ENCODE measurements around the gene IDH3A. TPM values are rescaled to one million over a fixed set of nuclear protein-coding genes. Genes with fewer than 3 reads are reported as not detected.
A peak's percentile ranks its signal among the peaks of the same experiment; 100 is the strongest.

The IDH3A gene
- total RNA-seq, 2 experiments from 2014 or later = 106 to 111 TPM

GRCh38 chr15:78171864-78172472, 22.8 kb downstream of the IDH3A start:
- H3K4me1 Mint-ChIP-seq (ENCODE audit: low read depth) = peaks cover 26% of the 10 kb centered on the region
- no peaks in the 10 kb centered on the region for H3K9me3 Mint-ChIP-seq
- no peak overlapping the region for H3K4me3 Mint-ChIP-seq
- intact Hi-C loops (cut with micrococcal nuclease) = no loop called here
- H3K27me3 Mint-ChIP-seq = no peaks in the 10 kb centered on the region
- DNase-seq = no peak
- H3K36me3 Mint-ChIP-seq = peaks cover 48% of the 10 kb centered on the region
- POLR2A ChIA-PET = no interaction called here
- no peak overlapping the region for H3K27ac Mint-ChIP-seq
- CTCF ChIA-PET = interaction anchor here (0.8 to 1.4 kb wide), 6 partner anchors 24 to 213 kb away, joined by 3 to 6 read pairs (median 4); partner anchors contain the start of gene CIB2

- Mint-ChIP-seq H3K4me3 (no peak overlapping the region), H3K36me3 (peaks cover 31% of the 10 kb centered on the region), H3K27me3 (no peaks in the 10 kb centered on the region), H3K4me1 (ENCODE audit: low read depth) (peaks cover 17% of the 10 kb centered on the region), H3K27ac (no peak overlapping the region), H3K9me3 (no peaks in the 10 kb centered on the region)
- POLR2A ChIA-PET = no interaction called here
- CTCF ChIA-PET = interaction anchor here (0.6 to 1.2 kb wide), 3 partner anchors 50 to 67 kb away, joined by 3 read pairs; no protein-coding TSS in a partner anchor
- DNase-seq = no peak
- intact Hi-C loops (cut with micrococcal nuclease) = no loop called here
These were observed 25.2 kb downstream of the IDH3A start for GRCh38 chr15:78174401-78174800.

- Mint-ChIP-seq H3K4me3 (no peak overlapping the region), H3K27me3 (no peaks in the 10 kb centered on the region), H3K9me3 (no peaks in the 10 kb centered on the region), H3K4me1 (ENCODE audit: low read depth) (peaks cover 17% of the 10 kb centered on the region), H3K27ac (no peak overlapping the region), H3K36me3 (peaks cover 25% of the 10 kb centered on the region)
- ChIA-PET POLR2A (no interaction called here), CTCF (interaction anchor here (0.7 to 1.2 kb wide), 3 partner anchors 20 to 66 kb away, joined by 3 to 5 read pairs (median 3); no protein-coding TSS in a partner anchor)
- no peak for DNase-seq
- intact Hi-C loops (cut with micrococcal nuclease) = no loop called here
These were observed 26.2 kb downstream of the IDH3A start for GRCh38 chr15:78175330-78175729.

GRCh38 chr15:78177447-78177873, 28.3 kb downstream of the IDH3A start:
- ChIA-PET CTCF (interaction anchor here (0.5 to 3.6 kb wide), 14 partner anchors 9 to 403 kb away, joined by 3 to 40 read pairs (median 4); no protein-coding TSS in a partner anchor), POLR2A (no interaction called here)
- Mint-ChIP-seq H3K27me3 (no peaks in the 10 kb centered on the region), H3K36me3 (peaks cover 8% of the 10 kb centered on the region), H3K9me3 (no peaks in the 10 kb centered on the region), H3K27ac (no peak overlapping the region), H3K4me3 (no peak overlapping the region), H3K4me1 (ENCODE audit: low read depth) (peaks cover 14% of the 10 kb centered on the region)
- peak; percentile 59 for DNase-seq
- intact Hi-C loops (cut with micrococcal nuclease) = loop anchor here (1.0 kb wide), 1 partner anchor 64 kb away; no protein-coding TSS in a partner anchor

GRCh38 chr15:78178064-78178463, 28.9 kb downstream of the IDH3A start:
- ChIA-PET CTCF (interaction anchor here (0.5 to 3.6 kb wide), 11 partner anchors 12 to 402 kb away, joined by 3 to 40 read pairs (median 4); no protein-coding TSS in a partner anchor), POLR2A (no interaction called here)
- no peak overlapping the region for H3K4me3 Mint-ChIP-seq
- no peaks in the 10 kb centered on the region for H3K9me3 Mint-ChIP-seq
- intact Hi-C loops (cut with micrococcal nuclease) = no loop called here
- peaks cover 4% of the 10 kb centered on the region for H3K36me3 Mint-ChIP-seq
- DNase-seq = no peak
- no peak overlapping the region for H3K27ac Mint-ChIP-seq
- H3K4me1 Mint-ChIP-seq (ENCODE audit: low read depth) = peaks cover 11% of the 10 kb centered on the region
- no peaks in the 10 kb centered on the region for H3K27me3 Mint-ChIP-seq

GRCh38 chr15:78179286-78179840, 30.2 kb downstream of the IDH3A start:
- CTCF ChIA-PET = interaction anchor here (0.6 to 3.6 kb wide), 5 partner anchors 16 to 67 kb away, joined by 3 to 40 read pairs (median 9); no protein-coding TSS in a partner anchor
- intact Hi-C loops (cut with micrococcal nuclease) = no loop called here
- peaks cover 3% of the 10 kb centered on the region for H3K4me1 Mint-ChIP-seq (ENCODE audit: low read depth)

GRCh38 chr15:78179906-78180305, 30.7 kb downstream of the IDH3A start:
- CTCF ChIA-PET = interaction anchor here (1.4 to 2.0 kb wide), 2 partner anchors 16 to 67 kb away, joined by 3 to 9 read pairs; no protein-coding TSS in a partner anchor
- DNase-seq = no peak
- intact Hi-C loops (cut with micrococcal nuclease) = no loop called here
- no peaks in the 10 kb centered on the region for H3K27me3 Mint-ChIP-seq
- POLR2A ChIA-PET = no interaction called here
- H3K36me3 Mint-ChIP-seq = no peaks in the 10 kb centered on the region
- H3K27ac Mint-ChIP-seq = no peak overlapping the region
- no peaks in the 10 kb centered on the region for H3K4me1 Mint-ChIP-seq (ENCODE audit: low read depth)
- no peaks in the 10 kb centered on the region for H3K9me3 Mint-ChIP-seq
- H3K4me3 Mint-ChIP-seq = no peak overlapping the region

More at GRCh38 chr15:78179286-78179840, 30.2 kb downstream of the IDH3A start:
- POLR2A ChIA-PET = no interaction called here
- Mint-ChIP-seq H3K27ac (no peak overlapping the region), H3K9me3 (no peaks in the 10 kb centered on the region), H3K36me3 (no peaks in the 10 kb centered on the region), H3K27me3 (no peaks in the 10 kb centered on the region), H3K4me3 (no peak overlapping the region)
- no peak for DNase-seq

- no peaks in the 10 kb centered on the region for H3K27me3 Mint-ChIP-seq
- no peak overlapping the region for H3K4me3 Mint-ChIP-seq
- ChIA-PET CTCF (no interaction called here), POLR2A (no interaction called here)
- intact Hi-C loops (cut with micrococcal nuclease) = no loop called here
- no peak for DNase-seq
- H3K36me3 Mint-ChIP-seq = no peaks in the 10 kb centered on the region
- H3K9me3 Mint-ChIP-seq = peaks cover 3% of the 10 kb centered on the region
- no peaks in the 10 kb centered on the region for H3K4me1 Mint-ChIP-seq (ENCODE audit: low read depth)
- no peak overlapping the region for H3K27ac Mint-ChIP-seq
These were observed 33.2 kb downstream of the IDH3A start for GRCh38 chr15:78182336-78182700.

GRCh38 chr15:78182821-78183220, 33.7 kb downstream of the IDH3A start:
- Mint-ChIP-seq H3K27ac (no peak overlapping the region), H3K4me3 (no peak overlapping the region), H3K27me3 (no peaks in the 10 kb centered on the region), H3K36me3 (no peaks in the 10 kb centered on the region), H3K9me3 (peaks cover 3% of the 10 kb centered on the region), H3K4me1 (ENCODE audit: low read depth) (no peaks in the 10 kb centered on the region)
- intact Hi-C loops (cut with micrococcal nuclease) = no loop called here
- POLR2A ChIA-PET = no interaction called here
- CTCF ChIA-PET = no interaction called here
- DNase-seq = no peak

- DNase-seq = no peak
These were observed 43.8 kb downstream of the IDH3A start for GRCh38 chr15:78192826-78193594.

GRCh38 chr15:78193731-78194567, 44.8 kb downstream of the IDH3A start:
- CTCF ChIA-PET = interaction anchor here (0.6 to 5.5 kb wide), 14 partner anchors 10 to 240 kb away, joined by 3 to 76 read pairs (median 10); partner anchors contain the start of genes CIB2, DNAJA4 and IDH3A
- intact Hi-C loops (cut with micrococcal nuclease) = loop anchor here (2.0 kb wide), 1 partner anchor 235 kb away; no protein-coding TSS in a partner anchor
- POLR2A ChIA-PET = no interaction called here
- no peak overlapping the region for H3K27ac Mint-ChIP-seq
- H3K36me3 Mint-ChIP-seq = no peaks in the 10 kb centered on the region
- no peaks in the 10 kb centered on the region for H3K27me3 Mint-ChIP-seq
- H3K4me1 Mint-ChIP-seq (ENCODE audit: low read depth) = no peaks in the 10 kb centered on the region
- H3K9me3 Mint-ChIP-seq = peaks cover 3% of the 10 kb centered on the region
- DNase-seq = no peak
- H3K4me3 Mint-ChIP-seq = no peak overlapping the region

More at GRCh38 chr15:78192826-78193594, 43.8 kb downstream of the IDH3A start:
- H3K27me3 Mint-ChIP-seq = no peaks in the 10 kb centered on the region
- intact Hi-C loops (cut with micrococcal nuclease) = no loop called here
- H3K9me3 Mint-ChIP-seq = peaks cover 3% of the 10 kb centered on the region
- CTCF ChIA-PET = interaction anchor here (0.6 to 4.4 kb wide), 4 partner anchors 11 to 182 kb away, joined by 3 to 26 read pairs (median 4); no protein-coding TSS in a partner anchor
- H3K4me3 Mint-ChIP-seq = no peak overlapping the region
- POLR2A ChIA-PET = no interaction called here
- no peaks in the 10 kb centered on the region for H3K36me3 Mint-ChIP-seq
- H3K4me1 Mint-ChIP-seq (ENCODE audit: low read depth) = no peaks in the 10 kb centered on the region
- no peak overlapping the region for H3K27ac Mint-ChIP-seq

All from activated CD4-positive, alpha-beta memory T cell treated with anti-CD3 and anti-CD28 coated beads for 36 hours (primary cell).